Hepatocyte (in vitro differentiated cells): Measurements from ENCODE around the gene BEND4.

Experiments used
- CTCF ChIP-seq: fragments of 200-600 bp; sonication (generic); IDR thresholded peaks from 2 replicates; pipeline ENCODE4 v1.5.1; 2016; ENCODE audit warnings: antibody characterized with exemption, mild to moderate bottlenecking; ENCODE audit not compliant: poor library complexity
- EZH2 ChIP-seq: fragments of 200-600 bp; sonication (generic); IDR thresholded peaks from 2 replicates; pipeline ENCODE4 v1.6.1; 2016; ENCODE audit warnings: antibody characterized with exemption, mild to moderate bottlenecking, borderline replicate concordance
- EZH2phosphoT487 ChIP-seq: fragments of 200-600 bp; sonication (generic); IDR thresholded peaks from one replicate; pipeline ENCODE4 v1.6.1; 2018; ENCODE audit warnings: antibody characterized with exemption, mild to moderate bottlenecking, low read depth, moderate library complexity; ENCODE audit not compliant: unreplicated experiment, severe bottlenecking

- TF ChIP-seq CTCF (no peak), EZH2 (no peak), EZH2phosphoT487 (no peak)
Observed at GRCh38 chr4:42149004-42149403, 3.5 kb downstream of the BEND4 start.
